ENCODE results near the gene APOA5. TPM values are rescaled to one million over a fixed set of nuclear protein-coding genes. Genes with fewer than 3 reads are reported as not detected.

Gene APOA5
- total and polyA plus RNA-seq, 2 experiments from 2014 or later: 0.18 to 0.35 TPM

DNA sequence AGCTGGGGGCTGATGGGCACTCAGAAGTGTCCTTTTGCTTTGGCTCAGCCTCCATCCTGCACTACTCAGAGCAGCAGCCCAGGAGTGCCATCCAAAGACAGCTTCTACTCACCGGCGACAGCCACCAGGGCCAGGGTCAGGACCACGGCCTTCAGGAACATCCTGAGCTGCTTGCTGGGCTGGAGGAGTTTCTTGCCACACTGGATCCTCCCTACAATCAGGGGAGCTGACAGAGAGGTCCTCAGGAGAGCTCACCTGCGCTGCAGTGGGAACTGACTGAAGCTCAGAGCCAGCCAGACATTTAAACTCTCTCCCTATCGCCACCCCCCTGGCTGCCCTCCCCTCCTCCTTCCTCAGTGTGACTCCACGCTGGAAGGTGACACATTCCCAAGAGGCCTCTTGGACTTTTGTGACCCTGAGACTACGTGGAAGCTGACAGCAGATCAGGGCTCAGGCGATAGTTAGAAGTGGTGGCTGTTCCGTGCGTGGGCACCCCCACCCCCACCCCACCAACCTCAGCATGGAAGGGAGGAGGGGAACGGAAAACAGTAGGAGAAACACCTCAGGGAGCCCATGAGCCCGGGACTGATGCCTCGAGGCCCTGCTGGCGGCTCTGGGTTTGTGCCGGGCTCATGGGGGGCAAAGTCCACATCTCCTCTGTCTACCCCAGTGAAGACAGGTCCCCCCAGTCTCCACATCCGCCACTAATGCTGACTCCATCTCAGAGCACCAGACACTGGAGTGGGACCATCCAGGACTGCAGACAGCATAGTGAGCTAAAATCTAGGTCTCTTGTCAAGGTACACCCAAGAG lies 31.6 kb upstream of the APOA5 start, which contains the start of gene APOA4:
APOA4 (minus strand) TSS at position 274 of the 813 bp plus-strand sequence; CDS start at position 161, 113 bp downstream.
- Mint-ChIP-seq H3K27me3 (ENCODE audit: insufficient read depth, low read depth, poor library complexity) (no peaks in the 10 kb centered on the region), H3K27ac (no peak within 1 kb of the TSS), H3K36me3 (ENCODE audit: low read depth) (no peaks in the 10 kb centered on the region), H3K4me3 (no peak within 1 kb of the TSS), H3K4me1 (peaks cover 5% of the 10 kb centered on the region; the same call in 2 of the 3 replicates), H3K9me3 (no peaks in the 10 kb centered on the region)
- no peak for TF ChIP-seq ZNF331 (CRISPR knock-in tag; IDR thresholded peaks at IDR 0.05; ENCODE audit: low read depth)
- TF ChIP-seq, protein P1, sequence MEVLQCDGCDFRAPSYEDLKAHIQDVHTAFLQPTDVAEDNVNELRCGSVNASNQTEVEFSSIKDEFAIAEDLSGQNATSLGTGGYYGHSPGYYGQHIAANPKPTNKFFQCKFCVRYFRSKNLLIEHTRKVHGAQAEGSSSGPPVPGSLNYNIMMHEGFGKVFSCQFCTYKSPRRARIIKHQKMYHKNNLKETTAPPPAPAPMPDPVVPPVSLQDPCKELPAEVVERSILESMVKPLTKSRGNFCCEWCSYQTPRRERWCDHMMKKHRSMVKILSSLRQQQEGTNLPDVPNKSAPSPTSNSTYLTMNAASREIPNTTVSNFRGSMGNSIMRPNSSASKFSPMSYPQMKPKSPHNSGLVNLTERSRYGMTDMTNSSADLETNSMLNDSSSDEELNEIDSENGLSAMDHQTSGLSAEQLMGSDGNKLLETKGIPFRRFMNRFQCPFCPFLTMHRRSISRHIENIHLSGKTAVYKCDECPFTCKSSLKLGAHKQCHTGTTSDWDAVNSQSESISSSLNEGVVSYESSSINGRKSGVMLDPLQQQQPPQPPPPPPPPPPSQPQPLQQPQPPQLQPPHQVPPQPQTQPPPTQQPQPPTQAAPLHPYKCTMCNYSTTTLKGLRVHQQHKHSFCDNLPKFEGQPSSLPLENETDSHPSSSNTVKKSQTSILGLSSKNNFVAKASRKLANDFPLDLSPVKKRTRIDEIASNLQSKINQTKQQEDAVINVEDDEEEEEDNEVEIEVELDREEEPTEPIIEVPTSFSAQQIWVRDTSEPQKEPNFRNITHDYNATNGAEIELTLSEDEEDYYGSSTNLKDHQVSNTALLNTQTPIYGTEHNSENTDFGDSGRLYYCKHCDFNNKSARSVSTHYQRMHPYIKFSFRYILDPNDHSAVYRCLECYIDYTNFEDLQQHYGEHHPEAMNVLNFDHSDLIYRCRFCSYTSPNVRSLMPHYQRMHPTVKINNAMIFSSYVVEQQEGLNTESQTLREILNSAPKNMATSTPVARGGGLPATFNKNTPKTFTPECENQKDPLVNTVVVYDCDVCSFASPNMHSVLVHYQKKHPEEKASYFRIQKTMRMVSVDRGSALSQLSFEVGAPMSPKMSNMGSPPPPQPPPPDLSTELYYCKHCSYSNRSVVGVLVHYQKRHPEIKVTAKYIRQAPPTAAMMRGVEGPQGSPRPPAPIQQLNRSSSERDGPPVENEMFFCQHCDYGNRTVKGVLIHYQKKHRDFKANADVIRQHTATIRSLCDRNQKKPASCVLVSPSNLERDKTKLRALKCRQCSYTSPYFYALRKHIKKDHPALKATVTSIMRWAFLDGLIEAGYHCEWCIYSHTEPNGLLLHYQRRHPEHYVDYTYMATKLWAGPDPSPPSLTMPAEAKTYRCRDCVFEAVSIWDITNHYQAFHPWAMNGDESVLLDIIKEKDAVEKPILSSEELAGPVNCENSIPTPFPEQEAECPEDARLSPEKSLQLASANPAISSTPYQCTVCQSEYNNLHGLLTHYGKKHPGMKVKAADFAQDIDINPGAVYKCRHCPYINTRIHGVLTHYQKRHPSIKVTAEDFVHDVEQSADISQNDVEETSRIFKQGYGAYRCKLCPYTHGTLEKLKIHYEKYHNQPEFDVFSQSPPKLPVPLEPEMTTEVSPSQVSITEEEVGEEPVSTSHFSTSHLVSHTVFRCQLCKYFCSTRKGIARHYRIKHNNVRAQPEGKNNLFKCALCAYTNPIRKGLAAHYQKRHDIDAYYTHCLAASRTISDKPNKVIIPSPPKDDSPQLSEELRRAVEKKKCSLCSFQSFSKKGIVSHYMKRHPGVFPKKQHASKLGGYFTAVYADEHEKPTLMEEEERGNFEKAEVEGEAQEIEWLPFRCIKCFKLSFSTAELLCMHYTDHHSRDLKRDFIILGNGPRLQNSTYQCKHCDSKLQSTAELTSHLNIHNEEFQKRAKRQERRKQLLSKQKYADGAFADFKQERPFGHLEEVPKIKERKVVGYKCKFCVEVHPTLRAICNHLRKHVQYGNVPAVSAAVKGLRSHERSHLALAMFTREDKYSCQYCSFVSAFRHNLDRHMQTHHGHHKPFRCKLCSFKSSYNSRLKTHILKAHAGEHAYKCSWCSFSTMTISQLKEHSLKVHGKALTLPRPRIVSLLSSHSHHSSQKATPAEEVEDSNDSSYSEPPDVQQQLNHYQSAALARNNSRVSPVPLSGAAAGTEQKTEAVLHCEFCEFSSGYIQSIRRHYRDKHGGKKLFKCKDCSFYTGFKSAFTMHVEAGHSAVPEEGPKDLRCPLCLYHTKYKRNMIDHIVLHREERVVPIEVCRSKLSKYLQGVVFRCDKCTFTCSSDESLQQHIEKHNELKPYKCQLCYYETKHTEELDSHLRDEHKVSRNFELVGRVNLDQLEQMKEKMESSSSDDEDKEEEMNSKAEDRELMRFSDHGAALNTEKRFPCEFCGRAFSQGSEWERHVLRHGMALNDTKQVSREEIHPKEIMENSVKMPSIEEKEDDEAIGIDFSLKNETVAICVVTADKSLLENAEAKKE (CRISPR knock-in tag; IDR thresholded peaks at IDR 0.05): no peak
- no peak for TF ChIP-seq JUNB (IDR thresholded peaks at IDR 0.05; ENCODE audit: unreplicated experiment)
- no peak for TF ChIP-seq NANOG (IDR thresholded peaks at IDR 0.05; ENCODE audit: borderline replicate concordance)
- TF ChIP-seq CREB1 (CRISPR knock-in tag; IDR thresholded peaks at IDR 0.05; ENCODE audit: low read depth): no peak
- TF ChIP-seq, protein P2, sequence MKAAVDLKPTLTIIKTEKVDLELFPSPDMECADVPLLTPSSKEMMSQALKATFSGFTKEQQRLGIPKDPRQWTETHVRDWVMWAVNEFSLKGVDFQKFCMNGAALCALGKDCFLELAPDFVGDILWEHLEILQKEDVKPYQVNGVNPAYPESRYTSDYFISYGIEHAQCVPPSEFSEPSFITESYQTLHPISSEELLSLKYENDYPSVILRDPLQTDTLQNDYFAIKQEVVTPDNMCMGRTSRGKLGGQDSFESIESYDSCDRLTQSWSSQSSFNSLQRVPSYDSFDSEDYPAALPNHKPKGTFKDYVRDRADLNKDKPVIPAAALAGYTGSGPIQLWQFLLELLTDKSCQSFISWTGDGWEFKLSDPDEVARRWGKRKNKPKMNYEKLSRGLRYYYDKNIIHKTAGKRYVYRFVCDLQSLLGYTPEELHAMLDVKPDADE (IDR thresholded peaks at IDR 0.05): no peak
- no peak for TF ChIP-seq EZH2 (IDR thresholded peaks at IDR 0.05; ENCODE audit: low read depth, unreplicated experiment)
- TF ChIP-seq EZH2phosphoT487 (IDR thresholded peaks at IDR 0.05; ENCODE audit: unreplicated experiment): no peak
- TF ChIP-seq, protein P3, sequence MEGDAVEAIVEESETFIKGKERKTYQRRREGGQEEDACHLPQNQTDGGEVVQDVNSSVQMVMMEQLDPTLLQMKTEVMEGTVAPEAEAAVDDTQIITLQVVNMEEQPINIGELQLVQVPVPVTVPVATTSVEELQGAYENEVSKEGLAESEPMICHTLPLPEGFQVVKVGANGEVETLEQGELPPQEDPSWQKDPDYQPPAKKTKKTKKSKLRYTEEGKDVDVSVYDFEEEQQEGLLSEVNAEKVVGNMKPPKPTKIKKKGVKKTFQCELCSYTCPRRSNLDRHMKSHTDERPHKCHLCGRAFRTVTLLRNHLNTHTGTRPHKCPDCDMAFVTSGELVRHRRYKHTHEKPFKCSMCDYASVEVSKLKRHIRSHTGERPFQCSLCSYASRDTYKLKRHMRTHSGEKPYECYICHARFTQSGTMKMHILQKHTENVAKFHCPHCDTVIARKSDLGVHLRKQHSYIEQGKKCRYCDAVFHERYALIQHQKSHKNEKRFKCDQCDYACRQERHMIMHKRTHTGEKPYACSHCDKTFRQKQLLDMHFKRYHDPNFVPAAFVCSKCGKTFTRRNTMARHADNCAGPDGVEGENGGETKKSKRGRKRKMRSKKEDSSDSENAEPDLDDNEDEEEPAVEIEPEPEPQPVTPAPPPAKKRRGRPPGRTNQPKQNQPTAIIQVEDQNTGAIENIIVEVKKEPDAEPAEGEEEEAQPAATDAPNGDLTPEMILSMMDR (conservative IDR thresholded peaks at IDR 0.05; ENCODE audit: low read depth in 2 of 2): no peak
- no peak for TF ChIP-seq ZNF114 (CRISPR knock-in tag; IDR thresholded peaks at IDR 0.05)
- no peak for TF ChIP-seq POLR2AphosphoS5 (IDR thresholded peaks at IDR 0.05; ENCODE audit: low read depth)
- ATAC-seq (no peak), DNase-seq (ENCODE audit: low spot score) (no peak)
- Histone ChIP-seq H3K79me2 (replicated peaks; ENCODE audit: insufficient read depth) (no peaks in the 10 kb centered on the region), H3K36me3 (ENCODE audit: insufficient read depth) (no peaks in the 10 kb centered on the region), H3K4me3 (no peak within 1 kb of the TSS), H3K27ac (ENCODE audit: low read depth) (no peak within 1 kb of the TSS), H3K4me1 (ENCODE audit: insufficient read depth) (no peaks in the 10 kb centered on the region), H3F3A (replicated peaks; ENCODE audit: low read depth) (no peaks in the 10 kb centered on the region), H3K9me2 (ENCODE audit: insufficient read depth) (0 out of 2 replicates have a peak, but pooled peaks cover 3% of the 10 kb centered on the region), H3K27me3 (ENCODE audit: insufficient read depth) (no peaks in the 10 kb centered on the region), H4K20me1 (replicated peaks; ENCODE audit: insufficient read depth) (no peaks in the 10 kb centered on the region), H3K4me2 (no peak within 1 kb of the TSS), H2AFZ (no peak within 1 kb of the TSS)
